Skin epidermis (tissue), 12 donors: ENCODE data around the gene PAFAH1B1.

ENCODE experiments used
- H3K27ac ChIP-seq, 21 experiments: fragments of 200-600 bp; sonication (generic) in 11 of 21; one replicate each; pipeline ENCODE4 v1.5.0; 2020; ENCODE audit warnings: mild to moderate bottlenecking in 3 of 21, inconsistent platforms in 2 of 21, moderate library complexity in 2 of 21
- H3K4me3 ChIP-seq, 7 experiments: fragments of 200-600 bp; sonication (generic) in 2 of 7; one replicate each; pipeline ENCODE4 v1.5.0; 2020; ENCODE audit warnings: inconsistent platforms in 2 of 7, mild to moderate bottlenecking in 2 of 7, moderate library complexity in 1 of 7

The PAFAH1B1 gene

DNA sequence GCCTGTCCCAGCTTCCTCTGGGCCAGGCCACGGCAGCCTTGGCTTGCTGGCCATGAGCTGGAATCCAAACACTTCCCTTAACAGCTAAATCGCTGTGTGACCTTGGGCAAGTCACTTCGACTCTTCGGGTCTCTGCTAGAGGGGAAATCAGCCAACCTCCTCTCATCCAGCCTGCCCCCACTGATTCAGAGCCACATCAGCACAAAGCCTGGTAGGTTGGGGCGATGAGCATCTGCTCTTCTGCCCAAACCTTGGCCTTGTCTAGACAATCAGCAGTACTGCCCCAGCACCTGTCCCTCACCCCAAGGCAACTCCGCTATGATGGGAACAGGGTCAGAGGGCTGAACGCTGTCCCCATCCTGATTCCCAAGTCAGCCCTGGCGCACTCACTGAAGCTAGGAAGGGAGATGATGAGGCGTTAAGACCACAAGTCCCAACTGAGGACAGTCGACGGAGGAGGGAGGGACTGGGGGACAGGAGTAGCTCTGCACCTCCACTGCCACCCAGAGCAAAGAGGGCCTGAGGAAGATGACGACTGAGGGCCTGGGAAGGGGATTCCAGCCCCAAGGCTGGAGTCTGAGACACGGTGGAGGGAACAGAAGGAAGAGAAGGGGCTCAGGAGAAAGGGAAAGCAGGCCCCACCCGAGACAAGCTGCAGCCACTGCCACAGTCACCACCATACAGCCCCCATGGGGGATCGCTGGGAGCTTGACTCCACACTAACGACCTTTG is 116.8 kb downstream of the PAFAH1B1 start:
- Histone ChIP-seq H3K4me3 (peak overlapping the region; percentile 41 to 95 (median 85)), H3K27ac (peak overlapping the region in 19 of 21 experiments; percentile 76 to 96 (median 87))

DNA sequence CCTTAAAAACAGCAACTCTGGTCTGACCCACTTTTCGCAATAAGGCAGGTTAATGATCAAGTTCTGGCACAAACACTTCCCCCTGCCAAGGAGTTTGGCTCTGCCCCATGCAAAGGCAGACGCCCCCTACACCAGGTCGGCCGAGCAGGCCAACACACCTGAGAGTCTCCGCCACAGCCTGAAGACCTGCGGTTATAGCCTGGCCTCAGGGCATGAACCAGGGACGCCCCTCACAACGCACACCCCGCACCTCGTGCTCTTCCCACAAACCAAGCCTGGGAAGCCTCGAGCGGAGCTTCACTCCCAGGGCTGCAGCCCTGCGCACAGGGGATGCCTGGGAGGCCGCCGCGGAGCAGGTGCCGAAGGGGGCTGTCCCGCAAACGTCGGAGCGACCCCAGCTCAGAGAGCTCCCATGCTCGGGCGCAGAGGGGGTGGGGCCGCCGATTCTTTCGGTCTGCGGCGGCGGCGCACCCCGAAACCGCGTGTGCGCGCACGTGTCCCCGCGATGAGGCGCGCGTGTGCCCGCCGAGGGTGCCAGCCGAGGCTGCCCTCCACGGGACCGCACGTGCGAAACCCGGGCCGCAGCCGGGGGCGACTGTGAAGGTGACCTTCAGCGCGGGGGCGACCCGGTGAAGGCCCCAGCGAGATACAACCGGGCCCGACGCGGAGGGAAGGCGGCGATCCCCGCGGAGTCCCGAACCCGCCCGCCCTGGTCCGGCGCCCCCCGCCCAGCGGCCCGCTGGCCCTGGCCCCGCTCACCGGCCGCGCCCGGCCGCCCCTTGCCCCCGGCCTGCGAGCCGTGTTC is 117.6 kb downstream of the PAFAH1B1 start:
- peak overlapping the region; percentile 61 to 96 (median 86) for H3K27ac ChIP-seq
- peak overlapping the region; percentile 41 to 95 (median 85) for H3K4me3 ChIP-seq

DNA sequence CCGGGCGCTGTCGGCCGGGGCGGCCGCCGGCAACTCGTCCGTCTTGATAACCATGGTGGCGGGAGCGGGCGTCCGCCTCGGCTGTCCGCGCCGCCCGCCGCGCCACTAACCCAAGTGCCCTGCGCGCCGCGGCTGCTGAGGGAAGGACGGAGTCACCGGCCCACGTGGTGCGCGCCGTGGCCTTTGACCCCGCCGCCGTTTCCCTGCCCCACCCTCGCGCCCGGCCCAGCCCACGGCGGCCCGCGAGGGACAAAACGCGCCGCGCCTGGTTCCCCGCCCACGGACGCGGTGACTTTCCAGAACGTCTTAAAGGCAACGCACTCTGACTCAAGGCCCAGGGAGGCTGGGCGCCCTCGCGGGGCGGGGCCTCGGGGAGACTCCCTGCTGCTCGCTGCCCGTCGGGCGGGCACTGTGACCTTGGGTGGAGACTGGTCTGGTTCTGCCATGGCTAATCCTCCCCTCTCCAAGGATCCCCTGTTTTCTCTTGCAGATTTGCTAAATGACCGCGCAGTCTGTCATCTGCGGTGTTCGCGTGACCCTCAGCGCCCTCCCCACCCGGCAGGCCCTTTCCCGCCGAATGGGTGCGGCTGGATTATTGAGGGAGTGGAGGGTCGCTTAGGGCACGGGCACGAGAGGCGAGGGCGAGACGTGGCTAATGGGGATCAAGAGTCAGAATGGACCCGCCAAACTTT is 118.3 kb downstream of the PAFAH1B1 start, which contains the start of gene CLUH:
Gene CLUH, minus strand, starts transcription at position 157 of the 692 bp plus-strand sequence. Its CDS starts 103 bp downstream, at position 54.
- Histone ChIP-seq H3K27ac (peak within 1 kb of the TSS; percentile 61 to 96 (median 89)), H3K4me3 (peak within 1 kb of the TSS; percentile 41 to 95 (median 85))

- H3K27ac ChIP-seq, result peak overlapping the region in 20 of 21 experiments; percentile 66 to 96 (median 86)
- H3K4me3 ChIP-seq, result peak overlapping the region; percentile 41 to 95 (median 85)
Observed at GRCh38 chr17:2712300-2713043, 119.0 kb downstream of the PAFAH1B1 start.

DNA sequence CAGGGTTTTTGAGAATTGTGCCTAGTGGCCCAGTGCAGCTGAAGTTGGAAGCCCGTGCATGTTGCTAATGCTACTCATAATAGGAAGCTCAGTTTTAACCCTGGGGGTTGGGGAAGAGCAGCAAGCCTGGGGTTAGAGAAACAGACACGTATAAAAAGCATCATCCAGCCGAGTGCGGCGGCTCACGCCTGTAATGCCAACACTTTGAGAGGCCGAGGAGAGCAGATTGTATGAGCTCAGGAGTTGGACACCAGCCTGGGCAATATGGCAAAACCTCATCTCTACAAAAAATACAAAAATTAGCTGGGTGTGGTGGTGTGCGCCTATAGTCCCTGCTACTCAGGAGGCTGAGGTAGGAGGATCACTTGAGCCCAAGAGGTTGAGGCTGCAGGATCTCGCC is 120.4 kb downstream of the PAFAH1B1 start:
- Histone ChIP-seq H3K4me3 (no peak overlapping the region), H3K27ac (no peak overlapping the region)

- H3K4me3 ChIP-seq, result no peak overlapping the region
Observed at GRCh38 chr17:2716649-2717048, 123.2 kb downstream of the PAFAH1B1 start.

DNA sequence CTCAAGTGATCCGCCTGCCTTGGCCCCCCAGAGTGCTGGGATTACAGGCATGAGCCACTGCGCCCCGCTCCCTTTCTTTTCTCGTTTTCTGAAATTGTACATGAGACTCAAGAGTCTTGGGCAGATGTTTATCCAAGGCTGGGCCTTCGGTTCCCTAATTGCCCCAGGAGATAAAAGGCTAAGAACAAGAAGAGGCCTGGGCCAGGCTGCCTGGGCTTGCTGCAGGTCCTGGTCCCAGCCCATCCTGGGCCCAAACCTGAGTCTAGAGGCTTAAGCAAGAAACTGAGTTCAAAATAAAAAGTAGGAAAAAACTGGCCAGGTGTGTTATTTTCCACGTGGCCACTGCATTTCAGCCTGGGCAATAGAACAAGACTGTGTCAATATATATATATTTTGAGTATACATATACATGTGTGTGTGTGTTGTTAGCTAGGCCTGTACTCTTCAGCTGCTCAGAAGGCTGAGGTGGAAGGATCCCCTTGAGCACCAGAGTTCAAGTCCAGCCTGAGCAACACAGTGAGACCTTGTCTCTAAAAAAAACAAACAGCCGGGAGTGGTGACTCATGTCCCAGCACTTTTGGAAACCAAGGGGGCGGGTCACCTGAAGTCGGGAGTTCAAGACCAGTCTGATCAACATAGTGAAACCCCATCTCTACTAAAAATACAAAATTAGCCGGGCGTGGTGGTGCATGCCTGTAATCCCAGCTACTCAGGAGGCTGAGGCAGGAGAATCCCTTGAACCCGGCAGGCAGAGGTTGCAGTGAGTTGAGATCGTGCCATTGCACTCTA is 124.9 kb downstream of the PAFAH1B1 start:
- peak overlapping the region in 1 of 21 experiments; percentile 42 for H3K27ac ChIP-seq
- no peak overlapping the region for H3K4me3 ChIP-seq

More at GRCh38 chr17:2716649-2717048, 123.2 kb downstream of the PAFAH1B1 start:
- no peak overlapping the region for H3K27ac ChIP-seq

GRCh38 chr17:2719861-2720260 is 126.4 kb downstream of the PAFAH1B1 start:
- H3K27ac ChIP-seq, result no peak overlapping the region
- H3K4me3 ChIP-seq, result no peak overlapping the region

GRCh38 chr17:2721603-2722002 is 128.1 kb downstream of the PAFAH1B1 start:
- H3K4me3 ChIP-seq, result no peak overlapping the region
- H3K27ac ChIP-seq, result no peak overlapping the region

DNA sequence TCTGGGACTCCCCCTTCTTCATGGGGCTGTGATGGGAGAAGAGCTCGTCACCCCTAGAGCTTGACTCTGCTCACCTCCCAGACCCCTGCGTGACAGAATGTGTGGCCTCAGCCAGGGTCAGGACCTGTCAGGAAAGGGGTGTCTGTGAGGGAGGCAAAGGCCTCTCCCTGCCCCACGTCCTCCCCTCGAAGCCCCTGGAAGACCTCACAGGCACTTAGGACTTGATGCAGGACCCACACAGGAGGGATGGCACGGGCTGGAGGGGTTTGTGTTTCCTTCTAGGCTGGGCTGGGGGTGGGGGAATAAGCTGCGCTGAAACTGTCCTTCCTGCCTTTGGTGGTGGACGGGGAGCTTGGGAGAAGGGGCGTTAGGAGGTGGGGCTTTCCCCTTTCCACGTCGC is 129.2 kb downstream of the PAFAH1B1 start:
- no peak overlapping the region for H3K4me3 ChIP-seq

GRCh38 chr17:2723505-2723996 is 130.1 kb downstream of the PAFAH1B1 start:
- Histone ChIP-seq H3K4me3 (peak overlapping the region in 5 of 7 experiments; percentile 4 to 41 (median 30)), H3K27ac (peak overlapping the region in 6 of 21 experiments; percentile 4 to 65 (median 39))

More for the DNA sequence above, 129.2 kb downstream of the PAFAH1B1 start:
- H3K27ac ChIP-seq, result no peak overlapping the region

DNA sequence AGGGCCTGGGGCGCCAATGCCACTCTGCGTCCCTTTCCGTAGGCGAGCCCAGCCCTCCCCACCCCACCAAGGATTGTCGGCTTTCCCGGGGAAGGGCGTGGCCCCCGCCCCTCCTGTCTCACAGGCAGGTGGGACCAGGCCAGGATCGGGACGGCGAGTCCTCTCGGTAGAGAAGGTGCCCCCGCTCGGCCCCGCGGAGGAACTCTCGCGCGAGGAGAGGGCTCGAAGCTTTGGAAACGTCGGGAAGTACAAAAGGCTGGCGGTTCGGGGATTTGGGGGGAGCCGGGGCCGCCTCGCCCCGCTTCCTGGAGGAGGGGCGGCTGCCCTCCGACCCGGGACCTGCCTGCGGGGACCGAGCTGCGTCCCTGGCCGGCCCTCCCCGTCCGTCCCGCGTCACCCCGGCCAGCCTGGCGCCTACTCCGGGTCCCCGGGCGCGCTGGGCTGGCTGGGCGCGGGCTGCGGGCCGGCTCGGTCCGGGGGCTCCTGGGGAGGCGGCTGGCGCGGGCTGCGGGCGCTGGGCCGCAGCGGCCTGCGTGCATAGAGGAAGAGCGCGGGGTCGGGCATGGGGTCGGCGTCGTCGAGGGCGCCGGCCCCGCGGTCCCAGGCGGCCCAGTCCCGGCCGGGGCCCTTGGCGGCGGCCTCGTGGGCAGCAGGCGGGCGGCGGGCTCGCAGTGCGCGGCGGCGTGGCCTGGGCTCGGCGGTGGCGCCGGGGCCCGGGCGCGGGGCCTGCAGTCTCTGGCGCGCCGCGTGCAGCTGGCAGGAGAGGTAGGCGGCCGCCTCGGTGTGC is 130.7 kb downstream of the PAFAH1B1 start:
- H3K4me3 ChIP-seq, result peak overlapping the region in 6 of 7 experiments; percentile 4 to 41 (median 27)
- peak overlapping the region in 7 of 21 experiments; percentile 4 to 65 (median 31) for H3K27ac ChIP-seq

DNA sequence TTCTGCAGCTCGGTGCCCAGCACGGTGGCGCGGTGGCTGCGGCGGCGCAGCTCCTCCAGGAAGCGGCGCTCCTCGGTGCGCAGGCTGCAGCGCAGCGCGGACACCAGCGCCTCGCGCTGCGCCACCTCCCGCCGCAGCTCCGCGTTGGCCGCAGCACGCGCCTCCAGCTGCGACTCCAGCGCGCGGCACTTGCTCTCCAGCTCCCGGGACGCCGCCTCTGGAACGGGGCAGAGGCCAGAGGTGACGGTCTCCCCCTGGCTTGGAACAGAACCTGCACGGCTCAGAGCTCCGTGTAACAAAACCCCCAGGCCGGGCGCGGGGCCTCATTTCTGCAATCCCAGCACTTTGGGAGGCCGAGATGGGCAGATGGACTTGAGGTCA is 131.3 kb downstream of the PAFAH1B1 start:
- peak overlapping the region in 4 of 7 experiments; percentile 8 to 41 (median 34) for H3K4me3 ChIP-seq
- no peak overlapping the region for H3K27ac ChIP-seq

GRCh38 chr17:2730764-2731353 is 137.4 kb downstream of the PAFAH1B1 start:
- Histone ChIP-seq H3K4me3 (no peak overlapping the region), H3K27ac (no peak overlapping the region)

GRCh38 chr17:2731807-2732206 is 138.4 kb downstream of the PAFAH1B1 start:
- Histone ChIP-seq H3K27ac (no peak overlapping the region), H3K4me3 (no peak overlapping the region)

GRCh38 chr17:2734939-2735338 is 141.5 kb downstream of the PAFAH1B1 start:
- Histone ChIP-seq H3K4me3 (no peak overlapping the region), H3K27ac (no peak overlapping the region)
